LNCAP (cell line): ENCODE measurements around the gene MYO1B.

Source experiments
- TF ChIP-seq, protein P1 (sequence below): fragments of 450-650 bp; IDR thresholded peaks from 2 replicates; pipeline ENCODE4 v1.5.1; 2017; ENCODE audit warnings: mild to moderate bottlenecking

MYO1B gene

GRCh38 chr2:191327484-191327883, 82.3 kb downstream of the MYO1B start:
- TF ChIP-seq, protein P1, sequence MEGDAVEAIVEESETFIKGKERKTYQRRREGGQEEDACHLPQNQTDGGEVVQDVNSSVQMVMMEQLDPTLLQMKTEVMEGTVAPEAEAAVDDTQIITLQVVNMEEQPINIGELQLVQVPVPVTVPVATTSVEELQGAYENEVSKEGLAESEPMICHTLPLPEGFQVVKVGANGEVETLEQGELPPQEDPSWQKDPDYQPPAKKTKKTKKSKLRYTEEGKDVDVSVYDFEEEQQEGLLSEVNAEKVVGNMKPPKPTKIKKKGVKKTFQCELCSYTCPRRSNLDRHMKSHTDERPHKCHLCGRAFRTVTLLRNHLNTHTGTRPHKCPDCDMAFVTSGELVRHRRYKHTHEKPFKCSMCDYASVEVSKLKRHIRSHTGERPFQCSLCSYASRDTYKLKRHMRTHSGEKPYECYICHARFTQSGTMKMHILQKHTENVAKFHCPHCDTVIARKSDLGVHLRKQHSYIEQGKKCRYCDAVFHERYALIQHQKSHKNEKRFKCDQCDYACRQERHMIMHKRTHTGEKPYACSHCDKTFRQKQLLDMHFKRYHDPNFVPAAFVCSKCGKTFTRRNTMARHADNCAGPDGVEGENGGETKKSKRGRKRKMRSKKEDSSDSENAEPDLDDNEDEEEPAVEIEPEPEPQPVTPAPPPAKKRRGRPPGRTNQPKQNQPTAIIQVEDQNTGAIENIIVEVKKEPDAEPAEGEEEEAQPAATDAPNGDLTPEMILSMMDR = no peak

- TF ChIP-seq, protein P1 = no peak
Measured at GRCh38 chr2:191328150-191328809, 83.1 kb downstream of the MYO1B start.

DNA sequence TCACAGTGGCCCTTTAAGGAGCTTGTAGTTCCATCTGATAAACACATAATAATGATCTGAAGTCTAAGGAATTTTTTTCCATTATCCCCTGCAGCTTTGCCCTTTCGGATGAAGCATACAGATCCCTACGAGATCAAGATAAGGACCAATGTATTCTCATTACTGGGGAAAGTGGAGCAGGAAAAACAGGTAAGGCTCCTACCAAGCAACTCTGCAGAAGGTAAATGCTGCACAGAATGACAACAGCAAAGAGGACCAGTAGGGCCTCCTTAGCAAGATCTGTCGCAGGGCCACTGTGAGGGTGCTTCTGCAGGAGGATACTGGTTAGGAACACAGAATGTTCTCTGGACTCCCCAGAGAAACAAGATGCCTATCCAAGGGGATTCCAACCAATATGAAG, 84.6 kb downstream of the MYO1B start:
- TF ChIP-seq, protein P1 = no peak

DNA sequence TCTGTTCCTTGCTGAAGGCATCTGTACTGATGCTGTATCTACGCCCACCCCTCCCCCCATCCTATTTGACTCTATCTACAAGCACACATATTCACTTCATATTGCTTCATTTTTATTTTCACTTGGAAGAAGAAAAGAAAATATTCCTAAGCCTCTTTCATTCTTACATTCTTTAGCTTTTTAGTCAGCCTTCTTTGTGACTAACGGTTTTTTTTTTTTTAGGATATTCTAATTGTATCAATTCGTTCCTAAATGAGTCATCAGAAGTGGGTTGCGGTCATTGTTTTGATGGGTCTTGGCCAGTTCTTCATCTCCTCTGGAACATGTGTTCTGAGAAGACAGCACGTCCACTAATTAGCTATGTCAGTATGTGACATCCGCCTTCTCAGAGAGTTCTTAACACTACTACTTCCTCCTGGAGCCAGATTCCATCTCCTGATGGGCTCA, 88.7 kb downstream of the MYO1B start:
- TF ChIP-seq, protein P1 = no peak

GRCh38 chr2:191335875-191336464, 90.8 kb downstream of the MYO1B start:
- TF ChIP-seq, protein P1 = no peak

- TF ChIP-seq, protein P1 = no peak
Measured at GRCh38 chr2:191341436-191341835, 96.2 kb downstream of the MYO1B start.

DNA sequence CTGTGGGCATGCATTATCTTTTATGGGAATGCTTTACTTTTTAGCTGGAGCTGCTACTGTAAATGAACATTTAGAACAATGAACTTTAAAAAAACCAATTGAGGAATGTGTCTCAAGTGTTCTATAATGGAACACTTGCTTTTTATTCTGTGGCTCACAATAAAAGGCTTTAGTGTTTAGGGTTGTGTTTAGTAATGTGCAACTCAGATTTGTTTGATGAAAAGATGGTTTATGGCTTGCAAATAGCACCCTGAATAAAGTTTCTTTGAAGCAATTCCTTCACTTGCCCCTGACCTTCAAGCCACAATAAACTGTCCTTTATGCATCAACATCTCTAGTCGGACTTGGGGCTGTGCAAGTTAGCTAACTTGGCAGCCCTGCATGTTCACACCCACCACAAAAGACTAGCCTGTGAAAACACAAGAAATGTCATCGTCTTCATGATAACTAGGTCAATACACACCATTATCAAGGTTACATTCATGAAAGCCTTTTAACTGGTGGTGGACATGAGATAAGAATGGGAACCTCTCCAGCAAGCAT, 98.7 kb downstream of the MYO1B start:
- TF ChIP-seq, protein P1 = no peak
